Caco-2 (cell line): ENCODE measurements around the gene CHD9. TPM values are rescaled to one million over a fixed set of nuclear protein-coding genes. Genes with fewer than 3 reads are reported as not detected.
"Not testable (repeated sequence)": the region's sequence is repeated elsewhere in the genome, so short reads cannot be mapped to it uniquely, and the experiment has no call there.

Experiments
- BruUV-seq: library from RNA; stranded (reverse); fragments of 400-500 nt; replicated peaks from 2 replicates; lab custom pipeline; 2021; lab: Mats Ljungman, UMichigan
- CTCF ChIA-PET: fragments of 300-600 bp; sonication (Branson Sonifier 250); formaldehyde crosslinking; loops from one replicate; lab custom pipeline; 2022; ENCODE audit warnings: antibody characterized with exemption; lab: Charles Lee
- POLR2A ChIA-PET: fragments of 300-600 bp; sonication (Branson Sonifier 250); formaldehyde crosslinking; loops from one replicate; lab custom pipeline; 2022; ENCODE audit warnings: antibody characterized with exemption; lab: Charles Lee
- DNase-seq, 2 experiments: peaks; one replicate each; pipeline versions ENCODE4 v3.0.0 to v3.0.0-alpha.2; 2020 to 2022
- H3K27me3 ChIP-seq: replicated peaks from 2 replicates; pipeline ENCODE4 v1.6.0; 2011; ENCODE audit warnings: low read length; ENCODE audit not compliant: control insufficient read depth, insufficient read depth
- H3K36me3 ChIP-seq: 2 replicates; pipeline ENCODE4 v1.5.1; 2011; ENCODE audit warnings: low read length; ENCODE audit not compliant: control insufficient read depth, insufficient read depth
- H3K4me1 ChIP-seq: fragments of 250-450 bp; sonication (Bioruptor Pico); 2 replicates; pipeline ENCODE4 v1.5.1; 2020; ENCODE audit warnings: mild to moderate bottlenecking
- H3K4me3 ChIP-seq: 2 replicates; pipeline ENCODE4 v1.5.1; 2011; ENCODE audit warnings: low read depth, mild to moderate bottlenecking, control low read depth, low read length
- H3K9me3 ChIP-seq: fragments of 250-450 bp; sonication (Bioruptor Pico); 2 replicates; pipeline ENCODE4 v1.5.1; 2020; ENCODE audit warnings: mild to moderate bottlenecking, moderate library complexity
- H3K27ac Mint-ChIP-seq: one replicate; pipeline ENCODE4 v1.8.0; 2022; ENCODE audit warnings: mixed read lengths; ENCODE audit not compliant: unreplicated experiment
- H3K27me3 Mint-ChIP-seq: one replicate; pipeline ENCODE4 v1.8.0; 2022; ENCODE audit warnings: mixed read lengths; ENCODE audit not compliant: insufficient read depth, unreplicated experiment
- H3K36me3 Mint-ChIP-seq: one replicate; pipeline ENCODE4 v1.8.0; 2022; ENCODE audit warnings: mild to moderate bottlenecking, mixed read lengths; ENCODE audit not compliant: insufficient read depth, unreplicated experiment
- H3K4me1 Mint-ChIP-seq: one replicate; pipeline ENCODE4 v1.8.0; 2022; ENCODE audit warnings: low read depth, mixed read lengths; ENCODE audit not compliant: unreplicated experiment
- H3K4me3 Mint-ChIP-seq: one replicate; pipeline ENCODE4 v1.8.0; 2022; ENCODE audit warnings: mild to moderate bottlenecking, moderate library complexity, mixed read lengths; ENCODE audit not compliant: unreplicated experiment
- H3K9me3 Mint-ChIP-seq: one replicate; pipeline ENCODE4 v1.8.0; 2022; ENCODE audit warnings: mixed read lengths; ENCODE audit not compliant: unreplicated experiment
- CTCF ChIP-seq, 2 experiments: fragments of 200-600 bp in 1 of 2; IDR thresholded peaks; 1 replicate in 1 of 2; 2 replicates in 1 of 2; pipeline versions ENCODE4 v1.5.1 to v1.8.0; 2011 to 2022; ENCODE audit warnings: antibody characterized with exemption in 1 of 2, control low read depth in 1 of 2, inconsistent platforms in 1 of 2, low read depth in 1 of 2, low read length in 1 of 2, mild to moderate bottlenecking in 1 of 2, moderate library complexity in 1 of 2; ENCODE audit not compliant: insufficient read depth in 1 of 2, severe bottlenecking in 1 of 2, unreplicated experiment in 1 of 2
- intact Hi-C: fragments of 100-400 bp; cut with micrococcal nuclease; formaldehyde crosslinking; loops from one replicate; pipeline ENCODE4 v1.10.0; 2022; ENCODE audit not compliant: unreplicated experiment
- total RNA-seq: library from RNA; stranded (reverse); gene quantifications from 2 replicates; pipeline ENCODE4 v1.2.3, GENCODE V29; 2022

Gene CHD9
- total RNA-seq, 1 experiment from 2014 or later: 29.1 TPM

- POLR2A ChIA-PET: no interaction called here
- no peaks in the 10 kb centered on the region for H3K27me3 Mint-ChIP-seq
- Histone ChIP-seq H3K9me3 (no peaks in the 10 kb centered on the region), H3K36me3 (no peaks in the 10 kb centered on the region; the same call in none of the 2 replicates), H3K4me3 (no peak overlapping the region), H3K27me3 (no peaks in the 10 kb centered on the region), H3K4me1 (peaks cover 9% of the 10 kb centered on the region; the same call in 1 of the 2 replicates)
- CTCF ChIA-PET: no interaction called here
- intact Hi-C loops: no loop called here
- H3K9me3 Mint-ChIP-seq: no peaks in the 10 kb centered on the region
- H3K4me3 Mint-ChIP-seq: no peak overlapping the region
- no peak for DNase-seq
- BruUV-seq: no TSS peak
- peaks cover 17% of the 10 kb centered on the region for H3K36me3 Mint-ChIP-seq
- no peak overlapping the region for H3K27ac Mint-ChIP-seq
- no peaks in the 10 kb centered on the region for H3K4me1 Mint-ChIP-seq
- no peak for TF ChIP-seq CTCF (IDR thresholded peaks at IDR 0.05; ENCODE audit: insufficient read depth in 1 of 2, low read depth in 1 of 2, low read length in 1 of 2, severe bottlenecking in 1 of 2, unreplicated experiment in 1 of 2)
These were observed 254.7 kb downstream of the CHD9 start for GRCh38 chr16:53309457-53309856.

GRCh38 chr16:53320992-53321391 lies 266.2 kb downstream of the CHD9 start:
- no peak for DNase-seq
- Histone ChIP-seq H3K4me3 (no peak overlapping the region), H3K36me3 (peaks cover 6% of the 10 kb centered on the region), H3K4me1 (no peaks in the 10 kb centered on the region), H3K27me3 (no peaks in the 10 kb centered on the region), H3K9me3 (no peaks in the 10 kb centered on the region)
- Mint-ChIP-seq H3K4me3 (no peak overlapping the region), H3K36me3 (peaks cover 30% of the 10 kb centered on the region), H3K4me1 (no peaks in the 10 kb centered on the region), H3K27me3 (no peaks in the 10 kb centered on the region), H3K27ac (no peak overlapping the region), H3K9me3 (no peaks in the 10 kb centered on the region)
- CTCF ChIA-PET: no interaction called here
- no TSS peak for BruUV-seq
- POLR2A ChIA-PET: no interaction called here
- intact Hi-C loops: no loop called here
- TF ChIP-seq CTCF (IDR thresholded peaks at IDR 0.05; ENCODE audit: insufficient read depth in 1 of 2, low read depth in 1 of 2, low read length in 1 of 2, severe bottlenecking in 1 of 2, unreplicated experiment in 1 of 2): no peak

- H3K4me1 ChIP-seq: no peaks in the 10 kb centered on the region
- ChIA-PET CTCF (no interaction called here), POLR2A (no interaction called here)
- no peak for TF ChIP-seq CTCF (IDR thresholded peaks at IDR 0.05; ENCODE audit: insufficient read depth in 1 of 2, low read depth in 1 of 2, low read length in 1 of 2, severe bottlenecking in 1 of 2, unreplicated experiment in 1 of 2)
- H3K4me3 ChIP-seq: no peak overlapping the region
- Mint-ChIP-seq H3K4me1 (no peaks in the 10 kb centered on the region), H3K4me3 (no peak overlapping the region), H3K27ac (no peak overlapping the region), H3K27me3 (no peaks in the 10 kb centered on the region), H3K9me3 (no peaks in the 10 kb centered on the region), H3K36me3 (peaks cover 16% of the 10 kb centered on the region)
- no peaks in the 10 kb centered on the region for H3K9me3 ChIP-seq
- BruUV-seq: no TSS peak
- H3K36me3 ChIP-seq: peaks cover 3% of the 10 kb centered on the region; the same call in 1 of the 2 replicates
- H3K27me3 ChIP-seq: no peaks in the 10 kb centered on the region
- no peak for DNase-seq
- intact Hi-C loops: no loop called here
These were observed 269.1 kb downstream of the CHD9 start for GRCh38 chr16:53323924-53324323.

- H3K36me3 Mint-ChIP-seq, H3K9me3 ChIP-seq, POLR2A ChIA-PET, H3K9me3 Mint-ChIP-seq, BruUV-seq, CTCF ChIA-PET, H3K27me3 ChIP-seq, H3K4me3 ChIP-seq, H3K4me1 ChIP-seq, H3K27ac Mint-ChIP-seq, H3K4me1 Mint-ChIP-seq, H3K27me3 Mint-ChIP-seq, intact Hi-C loops, H3K4me3 Mint-ChIP-seq, DNase-seq, H3K36me3 ChIP-seq: not testable (repeated sequence)
These were observed 276.2 kb downstream of the CHD9 start for GRCh38 chr16:53330991-53331390.
